ENCODE results near the gene YPEL2.
"Not testable (repeated sequence)": the region's sequence is repeated elsewhere in the genome, so short reads cannot be mapped to it uniquely, and the experiment has no call there.

YPEL2 gene

GRCh38 chr17:59378675-59379074 is 47.2 kb downstream of the YPEL2 start:
- DNase-seq, result no peak

GRCh38 chr17:59380474-59380873 is 49.0 kb downstream of the YPEL2 start:
- DNase-seq, result no peak

- no peak for DNase-seq
Observed at GRCh38 chr17:59381716-59382570, 50.5 kb downstream of the YPEL2 start.

GRCh38 chr17:59383893-59384292 is 52.4 kb downstream of the YPEL2 start:
- DNase-seq, result no peak

- no peak for DNase-seq
Observed at GRCh38 chr17:59387351-59388068, 56.1 kb downstream of the YPEL2 start.

- DNase-seq, result no peak
Observed at GRCh38 chr17:59388069-59388556, 56.7 kb downstream of the YPEL2 start.

- no peak for DNase-seq
Observed at GRCh38 chr17:59389066-59389465, 57.6 kb downstream of the YPEL2 start.

GRCh38 chr17:59391021-59391420 is 59.6 kb downstream of the YPEL2 start:
- no peak for DNase-seq

GRCh38 chr17:59392973-59393679 is 61.7 kb downstream of the YPEL2 start:
- no peak for DNase-seq

- DNase-seq, result not testable (repeated sequence)
Observed at GRCh38 chr17:59393742-59394410, 62.4 kb downstream of the YPEL2 start.

- no peak for DNase-seq
Observed at GRCh38 chr17:59396134-59396826, 64.8 kb downstream of the YPEL2 start.

- DNase-seq, result no peak
Observed at GRCh38 chr17:59397316-59398073, 66.0 kb downstream of the YPEL2 start.

GRCh38 chr17:59399914-59400313 is 68.5 kb downstream of the YPEL2 start:
- no peak for DNase-seq

GRCh38 chr17:59400858-59401257 is 69.4 kb downstream of the YPEL2 start:
- DNase-seq, result no peak

GRCh38 chr17:59401274-59401673 is 69.8 kb downstream of the YPEL2 start:
- no peak for DNase-seq

- no peak for DNase-seq
Observed at GRCh38 chr17:59401725-59402124, 70.3 kb downstream of the YPEL2 start.

GRCh38 chr17:59402760-59403159 is 71.3 kb downstream of the YPEL2 start:
- no peak for DNase-seq

GRCh38 chr17:59404471-59404870 is 73.0 kb downstream of the YPEL2 start:
- no peak for DNase-seq

GRCh38 chr17:59405944-59406705 is 74.7 kb downstream of the YPEL2 start:
- no peak for DNase-seq

- no peak for DNase-seq
Observed at GRCh38 chr17:59406808-59407381, 75.4 kb downstream of the YPEL2 start.
